ENCODE measurements around the gene ATP11B.
"Not testable (repeated sequence)": the region's sequence is repeated elsewhere in the genome, so short reads cannot be mapped to it uniquely, and the experiment has no call there.

ATP11B gene

DNA sequence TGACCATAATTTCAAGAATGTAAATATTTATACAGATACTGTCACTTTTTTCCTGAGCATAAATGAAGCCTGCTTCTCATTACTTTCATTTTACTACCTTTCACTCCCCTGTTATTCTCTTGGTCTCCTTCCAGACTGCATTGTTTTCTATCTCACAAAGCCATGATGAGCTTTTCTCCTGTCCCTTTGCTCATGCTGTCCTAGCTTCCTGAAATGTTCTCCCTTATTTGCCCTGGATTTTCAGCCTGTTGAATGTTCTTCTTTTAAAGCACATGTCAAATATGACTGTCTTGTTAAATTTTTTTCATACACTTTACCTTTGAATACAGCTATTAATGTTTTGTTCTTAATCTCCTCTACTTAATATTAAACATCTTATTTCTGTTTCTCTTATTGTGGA, 31.7 kb downstream of the ATP11B start:
- DNase-seq (ENCODE audit: low read depth in 3 of 3, low spot score in 1 of 3), result no peak

DNA sequence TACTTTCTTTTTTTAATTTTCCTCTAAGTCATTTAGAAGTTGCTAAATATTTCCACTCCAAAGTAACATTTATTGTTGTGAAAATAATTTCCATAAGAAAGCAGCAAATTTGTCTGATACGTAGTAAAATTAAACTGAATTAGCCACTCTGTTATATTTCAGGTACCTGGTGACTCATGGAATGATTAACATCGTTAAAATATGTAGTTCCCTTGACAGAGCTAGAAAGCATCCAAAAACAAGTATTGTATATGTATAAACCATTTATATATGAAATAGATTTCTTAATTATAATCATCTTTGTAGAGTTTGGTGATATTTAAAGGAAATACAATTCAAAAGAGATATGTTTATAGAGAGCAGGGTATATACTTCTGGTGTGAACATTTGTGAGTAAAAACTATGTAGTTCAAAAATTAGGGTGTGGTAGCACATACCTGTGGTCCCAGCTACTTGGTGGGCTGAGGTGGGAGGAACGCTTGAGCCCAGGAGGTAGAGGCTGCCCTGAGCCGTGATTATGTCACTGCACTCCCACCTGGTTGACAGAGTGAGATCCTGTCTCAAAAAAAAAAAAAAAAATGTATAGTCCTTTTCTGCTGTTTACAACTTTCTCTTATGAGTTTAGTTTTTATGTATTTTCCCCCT, 36.6 kb downstream of the ATP11B start:
- no peak for DNase-seq (ENCODE audit: low read depth in 3 of 3, low spot score in 1 of 3)

DNA sequence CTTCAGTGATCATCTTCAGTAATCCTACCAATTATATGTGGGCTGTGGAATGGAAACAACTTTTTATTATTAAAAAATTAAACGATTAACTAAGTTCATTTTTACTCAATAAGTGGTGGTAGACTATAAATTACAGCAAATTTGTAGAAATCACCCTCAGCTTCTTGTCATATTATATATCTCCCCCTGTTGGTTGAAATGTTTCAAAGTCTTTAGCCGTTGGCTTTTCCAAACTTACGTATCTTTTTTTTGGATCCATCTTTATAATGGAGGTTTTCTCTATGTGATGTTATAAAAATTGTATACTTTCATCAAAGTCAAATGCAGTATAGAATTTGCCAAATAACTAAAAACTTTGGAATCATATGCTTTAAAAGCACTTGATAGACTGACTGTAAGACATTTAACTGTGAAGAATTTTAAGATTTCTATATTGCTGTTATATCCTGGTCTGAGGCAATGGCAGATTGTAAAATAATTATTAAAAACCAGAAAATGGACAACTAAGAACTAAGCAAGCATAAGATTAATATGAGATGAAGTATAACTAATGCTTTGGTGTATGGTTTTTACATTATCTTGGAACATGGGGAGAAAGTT, 44.7 kb downstream of the ATP11B start:
- DNase-seq (ENCODE audit: low read depth in 3 of 3, low spot score in 1 of 3), result no peak

DNA sequence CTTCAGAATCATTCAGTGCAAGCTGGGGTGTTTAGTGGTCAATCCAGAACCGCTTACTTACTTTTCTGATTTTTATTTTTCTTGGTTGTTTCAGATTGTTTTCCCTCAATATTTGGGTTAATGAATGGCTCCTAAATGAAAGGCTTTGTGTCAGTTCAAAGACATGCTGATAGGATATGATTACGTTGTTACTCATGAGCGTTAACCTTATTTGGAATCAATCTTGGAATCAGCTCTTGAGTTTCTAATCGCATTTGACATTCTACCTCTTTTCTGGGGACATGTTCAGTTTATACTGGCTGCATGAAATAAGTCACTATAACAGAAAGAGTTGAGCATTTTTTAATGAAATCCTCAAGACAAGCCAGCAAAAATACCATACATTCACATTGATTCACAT, 50.2 kb downstream of the ATP11B start:
- no peak for DNase-seq (ENCODE audit: low read depth in 3 of 3, low spot score in 1 of 3)

DNA sequence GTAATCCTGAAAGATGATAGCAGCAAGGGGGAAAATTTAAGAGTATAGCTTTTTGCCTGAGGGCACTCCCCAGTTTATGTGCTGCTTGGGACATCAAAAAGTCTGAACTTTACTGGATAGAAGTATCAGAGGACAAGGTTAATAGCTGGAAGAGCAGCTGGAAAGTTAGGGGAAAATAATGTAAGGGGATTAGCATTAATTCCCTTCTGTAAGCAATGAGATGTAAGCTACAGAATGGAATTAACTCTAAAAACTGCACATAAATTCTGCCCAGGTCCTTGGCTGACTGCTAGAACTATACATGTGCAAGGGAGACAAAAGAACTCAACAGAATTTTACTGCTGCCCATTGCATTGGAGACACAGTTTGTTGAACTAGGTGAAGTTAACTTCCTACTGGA, 55.6 kb downstream of the ATP11B start:
- no peak for DNase-seq (ENCODE audit: low read depth in 3 of 3, low spot score in 1 of 3)

DNA sequence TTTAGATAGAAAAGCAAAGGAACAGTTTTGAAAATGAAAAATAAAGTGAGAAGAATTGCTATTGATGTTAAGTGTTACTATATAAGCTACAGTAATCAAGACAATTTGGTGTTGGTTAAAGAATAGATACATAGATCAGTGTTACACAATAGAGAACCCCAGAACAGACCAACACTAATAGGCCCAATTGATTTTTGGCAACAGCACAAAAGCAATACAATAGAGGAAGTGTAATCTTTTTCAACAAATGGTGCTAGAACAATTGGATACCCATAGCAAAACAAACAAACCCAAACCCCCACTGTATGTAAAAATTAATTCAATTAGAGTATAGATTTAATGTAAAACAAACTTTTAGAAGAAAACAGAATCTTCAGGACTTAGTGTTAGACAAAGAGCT, 61.8 kb downstream of the ATP11B start:
- DNase-seq (ENCODE audit: low read depth in 3 of 3, low spot score in 1 of 3), result no peak

DNA sequence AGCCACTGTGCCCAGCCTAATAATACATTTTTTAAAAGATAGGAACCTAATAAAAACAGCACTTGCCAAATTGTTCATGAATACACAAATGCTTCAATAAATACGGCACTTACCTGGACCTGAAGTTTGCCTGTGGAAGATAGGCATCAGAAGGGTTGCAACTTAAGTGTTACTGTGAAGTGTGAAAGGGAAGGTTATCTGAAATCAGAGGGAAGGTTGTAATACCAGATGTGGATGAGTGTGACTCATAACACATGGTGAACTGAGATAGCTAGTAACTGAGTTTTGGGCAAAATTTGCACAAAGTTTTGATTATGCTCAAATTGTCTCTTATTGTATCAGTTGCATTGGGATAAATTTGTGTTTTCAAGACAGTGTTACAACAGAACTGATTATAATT, 68.0 kb downstream of the ATP11B start:
- DNase-seq (ENCODE audit: low read depth in 3 of 3, low spot score in 1 of 3), result no peak

DNA sequence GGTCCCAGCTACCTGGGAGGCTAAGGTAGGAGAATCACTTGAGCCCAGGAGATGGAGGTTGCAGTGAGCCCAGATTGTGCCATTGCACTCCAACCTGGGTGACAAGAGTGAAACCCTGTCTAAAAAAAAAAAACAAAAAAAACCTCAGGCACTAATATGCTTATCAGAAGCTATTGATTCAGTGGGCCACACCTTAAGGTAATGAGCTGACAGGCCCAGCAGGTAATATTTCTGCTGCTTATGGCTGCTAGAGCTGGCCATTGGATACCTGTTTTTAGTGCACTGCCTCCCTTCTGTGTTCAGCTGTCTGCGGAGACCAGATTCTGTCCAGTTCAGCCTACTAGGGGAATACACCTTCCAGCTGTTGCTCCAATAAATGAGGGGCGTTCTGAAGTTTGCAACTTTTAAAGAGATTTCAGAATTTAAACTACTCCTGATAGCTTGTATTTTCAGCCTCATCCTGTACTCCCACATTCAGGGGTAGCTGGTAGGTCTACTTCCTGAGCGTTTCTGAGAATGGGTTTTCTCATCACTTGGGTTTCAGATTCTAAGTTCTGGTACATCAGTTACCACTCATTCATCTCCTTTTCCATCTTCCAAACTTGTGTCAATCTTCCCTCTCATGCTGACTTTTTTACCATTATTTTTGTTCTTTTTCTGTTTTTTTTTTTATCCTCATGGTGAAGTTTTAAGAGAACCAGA, 69.0 kb downstream of the ATP11B start:
- no peak for DNase-seq (ENCODE audit: low read depth in 3 of 3, low spot score in 1 of 3)

DNA sequence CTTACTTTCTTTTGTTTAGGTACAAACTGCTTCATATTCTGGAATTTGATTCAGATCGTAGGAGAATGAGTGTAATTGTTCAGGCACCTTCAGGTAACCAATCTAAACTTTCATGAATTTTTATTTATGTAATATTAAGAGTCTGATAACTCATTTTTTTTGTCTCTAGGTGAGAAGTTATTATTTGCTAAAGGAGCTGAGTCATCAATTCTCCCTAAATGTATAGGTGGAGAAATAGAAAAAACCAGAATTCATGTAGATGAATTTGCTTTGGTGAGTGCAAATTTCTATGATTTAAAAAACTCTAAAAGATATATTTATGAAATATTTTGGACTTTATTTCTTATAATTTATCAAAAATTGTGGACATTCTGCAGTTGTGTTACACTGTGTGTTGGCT, 75.8 kb downstream of the ATP11B start:
- DNase-seq (ENCODE audit: low read depth in 3 of 3, low spot score in 1 of 3), result no peak

DNA sequence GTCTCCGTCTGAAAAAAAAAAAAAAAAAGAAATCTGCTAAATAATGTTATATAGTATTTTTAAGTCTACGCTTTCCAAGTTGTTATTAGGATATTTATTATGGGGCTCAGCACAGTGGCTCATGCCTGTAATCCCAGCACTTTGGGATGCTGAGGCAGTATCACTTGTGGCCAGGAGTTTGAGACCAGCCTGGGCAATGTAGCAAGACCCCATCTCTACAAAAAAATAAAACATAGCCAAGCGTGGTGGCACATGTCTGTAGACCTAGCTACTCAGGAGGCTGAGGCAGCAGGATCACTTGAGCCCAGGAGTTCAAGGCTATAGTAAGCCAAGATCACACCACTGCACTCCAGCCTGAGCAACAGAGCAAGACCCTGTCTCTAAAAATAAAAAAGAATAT, 77.6 kb downstream of the ATP11B start:
- not testable (repeated sequence) for DNase-seq (ENCODE audit: low read depth in 3 of 3, low spot score in 1 of 3)

DNA sequence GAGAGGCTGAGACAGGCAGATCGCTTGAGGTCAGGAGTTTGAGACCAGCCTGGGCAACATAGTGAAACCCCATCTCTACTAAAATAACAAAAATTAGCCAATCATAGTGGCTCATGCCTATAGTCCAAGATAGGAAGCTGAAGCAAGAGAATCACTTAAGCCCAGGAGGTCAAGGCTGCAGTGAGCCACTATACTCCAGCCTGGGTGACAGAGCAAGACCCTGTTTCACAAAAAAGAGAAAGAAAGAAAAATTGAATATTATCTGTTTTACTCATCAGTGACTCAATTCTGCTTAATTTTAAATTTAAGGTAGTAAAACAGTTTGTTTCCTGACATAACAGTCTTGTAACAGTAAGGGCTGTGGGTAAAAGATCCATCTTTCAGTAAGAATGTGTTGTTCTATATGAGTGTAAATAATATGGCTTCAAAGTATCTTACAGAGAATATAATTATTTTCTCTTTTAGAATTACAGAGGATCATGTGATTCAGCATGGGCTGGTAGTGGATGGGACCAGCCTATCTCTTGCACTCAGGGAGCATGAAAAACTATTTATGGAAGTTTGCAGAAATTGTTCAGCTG, 85.8 kb downstream of the ATP11B start:
- DNase-seq (ENCODE audit: low read depth in 3 of 3, low spot score in 1 of 3), result no peak

DNA sequence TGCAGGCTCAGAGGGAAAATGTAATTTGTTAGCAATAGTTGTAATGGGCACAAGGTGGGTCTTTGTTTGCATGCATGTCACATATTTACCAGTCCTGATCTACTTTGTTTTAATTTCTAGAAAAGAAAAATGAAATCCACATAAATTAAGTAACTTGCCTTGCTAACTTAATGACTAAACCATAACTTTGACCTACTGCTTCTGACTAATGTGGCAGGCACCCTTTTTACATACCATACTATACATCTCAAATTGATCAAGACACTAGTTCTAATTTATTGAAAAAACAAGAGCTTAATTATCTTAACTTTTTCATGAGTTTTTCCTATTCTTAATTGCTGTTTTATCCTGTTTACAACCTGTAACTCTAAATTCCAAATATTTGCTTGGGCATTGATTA, 93.2 kb downstream of the ATP11B start:
- no peak for DNase-seq (ENCODE audit: low read depth in 3 of 3, low spot score in 1 of 3)

DNA sequence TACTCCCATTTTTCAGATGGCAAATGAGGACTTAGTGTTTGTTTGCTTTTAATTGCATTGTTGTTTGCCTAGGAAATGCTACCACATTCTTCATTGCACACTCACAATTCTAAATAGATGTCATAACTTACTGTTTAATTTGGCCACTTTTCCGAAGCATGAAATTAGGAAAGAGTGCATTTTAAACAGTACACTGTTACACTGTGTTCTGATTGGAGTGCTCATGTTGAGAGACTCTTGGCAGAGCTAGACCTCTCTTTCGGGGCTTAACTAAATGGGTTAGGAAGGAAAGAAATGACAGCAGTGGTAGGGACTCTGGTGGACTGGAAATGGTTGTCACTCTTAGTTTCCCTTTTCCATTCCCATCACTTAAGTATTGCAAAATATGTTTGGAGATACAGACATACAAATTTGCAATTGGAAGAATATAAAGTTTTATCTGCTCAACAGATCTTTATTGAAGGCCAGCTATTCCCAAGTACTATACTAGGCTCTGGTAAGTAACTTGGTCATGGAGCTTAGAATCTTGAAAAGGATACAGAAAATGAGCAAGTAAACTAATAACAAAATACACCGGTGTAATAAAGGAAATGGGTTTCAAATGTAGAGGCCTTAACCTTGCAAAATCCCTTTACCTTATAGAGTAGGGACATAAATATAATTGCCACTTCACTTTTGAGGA, 96.8 kb downstream of the ATP11B start:
- no peak for DNase-seq (ENCODE audit: low read depth in 3 of 3, low spot score in 1 of 3)

DNA sequence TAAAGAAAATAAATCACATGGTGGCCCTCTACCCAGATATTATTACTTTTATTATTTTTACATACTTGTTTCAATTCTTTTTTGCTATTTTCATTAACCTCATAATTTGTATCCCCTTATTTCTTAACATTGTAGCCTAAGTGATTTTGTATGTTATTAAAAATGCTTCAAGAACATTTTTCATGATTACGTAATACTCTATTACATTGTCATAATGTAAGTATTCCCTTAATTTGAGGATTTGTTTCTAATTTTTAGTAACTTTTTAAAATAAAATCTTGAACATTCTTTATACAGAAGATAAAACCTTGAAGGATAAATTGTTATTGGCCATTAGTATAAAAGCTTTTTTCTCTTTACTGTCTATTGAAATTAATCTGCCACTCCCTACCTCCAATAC, 98.1 kb downstream of the ATP11B start:
- no peak for DNase-seq (ENCODE audit: low read depth in 3 of 3, low spot score in 1 of 3)

DNA sequence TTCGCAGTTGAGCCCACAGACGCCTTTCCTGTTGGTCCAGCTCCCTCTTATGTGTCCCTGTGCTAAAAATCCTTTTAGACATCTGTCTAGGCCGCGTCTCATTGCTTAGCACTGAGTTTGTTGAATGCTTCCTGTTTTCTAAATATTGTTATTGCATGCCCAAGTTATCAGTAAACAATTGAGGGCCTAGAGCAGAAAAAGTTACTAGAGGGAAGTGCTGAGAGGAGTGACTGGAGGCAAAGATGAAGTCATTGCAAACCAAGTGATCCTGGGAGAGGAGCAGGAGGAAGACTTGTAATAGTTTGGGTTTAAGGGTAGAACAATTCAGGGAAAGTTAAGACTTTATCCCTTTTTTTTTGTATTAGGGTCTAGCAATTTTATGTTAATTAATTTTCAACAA, 98.9 kb downstream of the ATP11B start:
- DNase-seq (ENCODE audit: low read depth in 3 of 3, low spot score in 1 of 3), result no peak

DNA sequence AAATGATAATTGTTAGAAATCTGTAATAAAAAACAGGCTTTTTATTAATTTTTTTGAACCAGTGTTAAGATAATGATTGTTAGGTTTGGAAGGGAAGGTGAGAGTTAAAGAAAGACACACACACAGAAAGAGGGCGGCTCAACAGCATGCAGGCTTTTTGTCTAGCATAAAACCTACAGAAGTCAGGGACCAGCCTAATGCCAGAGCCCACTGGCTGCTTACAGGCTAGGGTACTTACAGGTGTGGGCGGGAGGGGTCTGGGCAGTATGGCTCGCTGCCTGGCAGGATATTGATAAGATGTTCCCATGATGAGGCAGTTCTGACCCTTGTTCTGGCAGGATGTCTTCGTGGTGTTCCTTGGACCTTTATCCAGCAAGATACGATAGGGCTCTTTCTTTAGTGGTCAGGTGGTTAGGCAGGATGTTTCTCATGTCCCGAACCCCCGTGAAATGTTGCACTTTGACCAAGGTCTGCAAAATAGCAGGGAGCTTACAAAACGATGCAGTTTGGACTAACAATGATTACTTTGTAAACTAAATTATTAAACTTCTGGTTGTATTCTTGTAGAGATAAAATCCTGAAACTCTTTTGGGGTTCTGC, 102.3 kb downstream of the ATP11B start:
- DNase-seq (ENCODE audit: low read depth in 3 of 3, low spot score in 1 of 3), result no peak

DNA sequence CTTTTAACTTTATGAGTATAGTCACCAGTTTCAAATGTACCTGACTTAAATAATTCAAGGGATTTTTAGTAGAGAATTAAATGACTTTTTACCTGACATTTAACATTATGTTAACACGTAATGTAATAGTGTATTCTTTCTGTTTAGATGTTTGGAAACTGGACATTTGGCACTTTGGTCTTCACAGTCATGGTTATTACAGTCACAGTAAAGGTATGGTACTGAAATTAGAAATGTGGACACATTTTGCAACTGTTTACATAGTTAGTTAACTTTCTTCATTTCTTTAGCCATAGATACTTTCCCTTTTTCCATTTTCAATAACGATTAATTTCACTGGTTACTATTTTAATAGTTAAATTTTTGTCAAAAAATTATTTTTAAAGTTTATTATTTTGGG, 103.2 kb downstream of the ATP11B start:
- DNase-seq (ENCODE audit: low read depth in 3 of 3, low spot score in 1 of 3), result no peak

DNA sequence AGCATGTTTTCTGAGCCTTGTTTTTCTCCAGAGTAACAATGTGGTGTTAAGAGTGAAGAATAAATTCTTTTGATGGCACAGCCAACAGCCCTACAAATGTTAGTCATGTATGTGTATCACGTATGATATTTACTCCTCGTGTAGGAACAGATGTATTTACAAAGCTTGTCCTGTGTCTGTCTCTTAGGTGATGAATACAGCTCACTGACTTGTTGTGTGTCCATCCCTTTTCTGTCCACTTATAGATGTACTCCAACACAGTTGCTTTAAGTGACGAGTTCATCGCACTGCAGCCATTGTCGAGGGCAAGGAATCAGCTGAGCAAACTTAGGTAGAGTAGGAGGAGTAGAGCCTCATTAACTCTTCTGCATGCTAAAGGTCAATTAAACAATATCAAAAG, 108.9 kb downstream of the ATP11B start:
- DNase-seq (ENCODE audit: low read depth in 3 of 3, low spot score in 1 of 3), result no peak

DNA sequence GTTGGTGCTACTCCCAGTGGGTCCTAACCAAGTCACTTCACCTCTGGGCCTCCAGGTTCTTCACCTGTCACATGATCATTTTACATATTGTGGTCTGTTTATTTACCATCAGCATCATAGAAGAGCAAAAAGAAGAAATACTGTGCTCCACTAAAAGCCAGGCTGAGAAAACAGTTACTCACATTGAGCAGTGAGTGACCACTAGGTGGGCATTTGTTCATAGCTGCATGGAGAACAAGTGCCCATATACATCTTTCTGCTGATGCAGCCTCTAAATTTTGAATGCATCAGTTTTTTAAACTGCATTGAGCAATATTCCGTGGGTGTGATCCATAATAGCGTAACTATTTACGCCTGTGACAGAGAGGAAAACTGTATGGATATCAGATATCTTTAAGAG, 110.9 kb downstream of the ATP11B start:
- no peak for DNase-seq (ENCODE audit: low read depth in 3 of 3, low spot score in 1 of 3)

DNA sequence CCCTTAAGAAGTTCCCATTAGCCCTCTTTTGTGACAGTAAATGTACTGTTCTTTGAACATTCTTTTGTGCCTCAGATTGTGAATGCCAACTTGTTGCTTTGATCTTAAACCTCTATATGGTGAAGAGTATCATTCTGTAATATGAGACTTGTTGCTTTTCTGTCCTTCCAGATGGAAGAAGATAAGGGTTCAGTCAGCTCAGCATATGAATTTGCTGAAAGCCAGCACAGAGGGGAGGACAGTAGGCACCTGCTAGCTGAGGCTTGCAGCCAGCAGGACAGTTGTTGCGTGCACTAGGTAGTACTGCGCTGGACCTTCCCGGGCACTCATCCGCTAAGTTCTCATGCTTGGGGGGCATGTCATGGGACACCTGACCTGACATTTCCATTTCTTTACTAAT, 112.3 kb downstream of the ATP11B start:
- DNase-seq (ENCODE audit: low read depth in 3 of 3, low spot score in 1 of 3), result no peak

DNA sequence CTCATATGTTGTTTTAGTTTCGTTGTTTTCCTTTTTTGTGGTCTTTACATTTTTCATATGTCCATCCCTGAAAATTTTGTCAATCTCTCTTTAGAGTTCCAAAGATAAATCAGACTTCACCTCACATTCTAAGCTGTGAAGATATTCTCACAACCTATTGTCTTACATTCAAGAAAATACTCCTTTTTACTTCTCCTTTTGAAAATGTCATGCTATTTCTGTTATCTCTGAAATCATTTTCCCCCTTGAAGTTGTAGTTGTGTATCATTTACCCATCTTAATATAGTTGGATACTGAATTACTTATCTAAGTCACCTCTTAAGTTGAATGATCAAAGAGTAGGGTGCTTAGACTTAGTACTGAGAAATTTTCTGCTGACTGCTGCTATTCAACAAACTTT, 112.7 kb downstream of the ATP11B start:
- DNase-seq (ENCODE audit: low read depth in 3 of 3, low spot score in 1 of 3), result no peak

Data from stimulated activated CD4-positive, alpha-beta T cell treated with anti-CD3 and anti-CD28 coated beads, TNF-alpha, amount 100 ng/mL, for 1 hour (primary cell).